GM23338 (cell line): ENCODE measurements around the gene TAF10. TPM values are rescaled to one million over a fixed set of nuclear protein-coding genes. Genes with fewer than 3 reads are reported as not detected.

Experiments
- ATAC-seq: fragments of 200-7000 bp; cut with Tn5 transposase; 3 replicates; pipeline ENCODE4 v1.9.1; 2020
- DNase-seq: peaks from one replicate; pipeline ENCODE4 v3.0.0-alpha.2; 2015; ENCODE audit warnings: low spot score
- H2AFZ ChIP-seq: fragments of 200-600 bp; sonication (generic); 2 replicates; pipeline ENCODE4 v1.8.0; 2016; ENCODE audit warnings: antibody characterized with exemption, mild to moderate bottlenecking, moderate library complexity
- H3F3A ChIP-seq: fragments of 200-600 bp; sonication (generic); replicated peaks from 2 replicates; pipeline ENCODE4 v1.8.0; 2017; ENCODE audit warnings: antibody characterized with exemption, mixed run types, low read depth
- H3K27ac ChIP-seq: fragments of 200-600 bp; sonication (generic); 2 replicates; pipeline ENCODE4 v1.6.1; 2016; ENCODE audit warnings: low read depth
- H3K27me3 ChIP-seq: fragments of 200-600 bp; sonication (generic); 2 replicates; pipeline ENCODE4 v1.8.0; 2016; ENCODE audit warnings: mild to moderate bottlenecking, mixed run types, moderate library complexity; ENCODE audit not compliant: insufficient read depth
- H3K36me3 ChIP-seq: fragments of 200-600 bp; sonication (generic); 2 replicates; pipeline ENCODE4 v1.8.0; 2016; ENCODE audit warnings: mild to moderate bottlenecking; ENCODE audit not compliant: insufficient read depth
- H3K4me1 ChIP-seq: fragments of 200-600 bp; sonication (generic); 2 replicates; pipeline ENCODE4 v1.8.0; 2016; ENCODE audit warnings: mild to moderate bottlenecking, moderate library complexity; ENCODE audit not compliant: insufficient read depth
- H3K4me2 ChIP-seq: fragments of 200-600 bp; sonication (generic); 2 replicates; pipeline ENCODE4 v1.7.1; 2017; ENCODE audit warnings: mixed run types
- H3K4me3 ChIP-seq: fragments of 200-600 bp; sonication (generic); 2 replicates; pipeline ENCODE4 v1.6.1; 2016; ENCODE audit warnings: mixed run types
- H3K79me2 ChIP-seq: fragments of 200-600 bp; sonication (generic); replicated peaks from 2 replicates; pipeline ENCODE4 v1.8.0; 2017; ENCODE audit warnings: mild to moderate bottlenecking; ENCODE audit not compliant: insufficient read depth
- H3K9me2 ChIP-seq: fragments of 200-600 bp; sonication (generic); 2 replicates; pipeline ENCODE4 v1.8.0; 2017; ENCODE audit not compliant: insufficient read depth
- H4K20me1 ChIP-seq: fragments of 200-600 bp; sonication (generic); replicated peaks from 2 replicates; pipeline ENCODE4 v1.8.0; 2017; ENCODE audit warnings: mild to moderate bottlenecking; ENCODE audit not compliant: insufficient read depth
- H3K27ac Mint-ChIP-seq: 2 replicates; pipeline ENCODE4 v1.8.0; 2020; ENCODE audit warnings: inconsistent platforms, mild to moderate bottlenecking, moderate library complexity, mixed read lengths
- H3K27me3 Mint-ChIP-seq: 3 replicates; pipeline ENCODE4 v1.8.0; 2022; ENCODE audit warnings: low read depth, mild to moderate bottlenecking, moderate library complexity, mixed read lengths, inconsistent platforms; ENCODE audit not compliant: insufficient read depth, poor library complexity
- H3K36me3 Mint-ChIP-seq: 3 replicates; pipeline ENCODE4 v1.8.0; 2021; ENCODE audit warnings: low read depth, mild to moderate bottlenecking, inconsistent platforms, moderate library complexity, mixed read lengths
- H3K4me1 Mint-ChIP-seq: 3 replicates; pipeline ENCODE4 v1.8.0; 2020; ENCODE audit warnings: mild to moderate bottlenecking, inconsistent platforms, mixed read lengths
- H3K4me3 Mint-ChIP-seq: 3 replicates; pipeline ENCODE4 v1.8.0; 2021; ENCODE audit warnings: moderate library complexity, mild to moderate bottlenecking, inconsistent platforms, mixed read lengths
- H3K9me3 Mint-ChIP-seq: 3 replicates; pipeline ENCODE4 v1.8.0; 2020; ENCODE audit warnings: moderate library complexity, mild to moderate bottlenecking, inconsistent platforms, mixed read lengths
- CREB1 ChIP-seq: fragments of 250-450 bp; sonication (Bioruptor Pico); IDR thresholded peaks from 2 replicates; pipeline ENCODE4 v1.5.0; 2020; ENCODE audit warnings: low read depth, mild to moderate bottlenecking, moderate library complexity
- JUNB ChIP-seq: IDR thresholded peaks from one replicate; pipeline ENCODE4 v1.6.1; 2016; ENCODE audit warnings: antibody characterized with exemption; ENCODE audit not compliant: unreplicated experiment
- POLR2AphosphoS5 ChIP-seq: IDR thresholded peaks from 2 replicates; pipeline ENCODE4 v1.6.1; 2016; ENCODE audit warnings: antibody characterized with exemption, low read depth
- STAT1 ChIP-seq: IDR thresholded peaks from one replicate; pipeline ENCODE4 v1.6.1; 2016; ENCODE audit warnings: antibody characterized with exemption; ENCODE audit not compliant: unreplicated experiment
- polyA plus RNA-seq: library from polyadenylated mRNA; unstranded; fragments of >200 nt; fragmentation: Nextera tagmentation; extraction: Ambion mirVana; gene quantifications from 2 replicates; pipeline ENCODE4 v1.2.1, GENCODE V29; 2016
- total RNA-seq: library from RNA; depleted of rRNA; stranded (reverse); fragments of >200 nt; shearing (Covaris generic); gene quantifications from 2 replicates; pipeline ENCODE4 v1.2.3, GENCODE V29; 2014
- TF ChIP-seq, protein P1 (sequence below): IDR thresholded peaks from 2 replicates; pipeline ENCODE4 v1.6.1; 2016; ENCODE audit warnings: antibody characterized with exemption
- TF ChIP-seq, protein P2 (sequence below): IDR thresholded peaks from one replicate; pipeline ENCODE4 v1.6.1; 2018; ENCODE audit warnings: antibody characterized with exemption; ENCODE audit not compliant: unreplicated experiment
- TF ChIP-seq, protein P3 (sequence below), 2 experiments: fragments of 200-600 bp in 1 of 2; sonication (generic) in 1 of 2; conservative IDR thresholded peaks; 2 replicates each; pipeline versions ENCODE4 v1.5.1 to v1.6.1; 2016 to 2017; ENCODE audit warnings: antibody characterized with exemption in 2 of 2, low read depth in 2 of 2, mild to moderate bottlenecking in 2 of 2, moderate library complexity in 1 of 2

The TAF10 gene
- total and polyA plus RNA-seq, 2 experiments from 2014 or later: 108 to 253 TPM

DNA sequence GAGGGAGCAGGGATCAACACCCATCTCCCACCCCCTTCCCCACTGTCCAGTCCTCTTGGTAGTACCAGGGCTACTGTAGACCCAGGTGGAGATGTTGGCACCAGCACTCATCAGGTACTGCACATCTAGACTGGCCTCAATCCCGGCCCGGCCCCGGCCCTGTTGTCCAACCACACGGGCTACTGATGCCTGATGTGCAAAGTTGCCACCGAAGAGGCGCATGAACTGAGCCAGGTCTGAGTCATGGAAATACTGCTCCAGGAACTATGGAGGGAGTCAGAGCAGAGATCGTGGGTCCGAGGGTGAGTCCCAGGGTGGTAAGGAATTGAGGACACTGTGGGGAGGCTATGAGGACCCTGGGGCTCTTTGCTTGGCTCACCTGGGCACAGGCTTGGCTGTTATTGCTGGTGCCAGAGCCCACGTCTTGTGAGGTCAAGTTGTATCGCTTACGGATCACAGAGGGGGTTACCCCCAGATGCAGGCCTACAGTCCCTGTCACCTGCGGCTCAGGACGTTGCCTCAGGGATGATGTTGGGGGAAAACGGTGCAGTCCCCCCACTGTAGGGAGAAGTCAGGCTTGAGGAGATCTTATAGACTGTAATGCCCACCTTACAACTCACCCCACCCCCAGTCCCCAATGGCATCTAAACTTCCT lies 4.7 kb upstream of the TAF10 start:
- no peak overlapping the region for H3K4me2 ChIP-seq
- no peak overlapping the region for H3K27ac Mint-ChIP-seq

DNA sequence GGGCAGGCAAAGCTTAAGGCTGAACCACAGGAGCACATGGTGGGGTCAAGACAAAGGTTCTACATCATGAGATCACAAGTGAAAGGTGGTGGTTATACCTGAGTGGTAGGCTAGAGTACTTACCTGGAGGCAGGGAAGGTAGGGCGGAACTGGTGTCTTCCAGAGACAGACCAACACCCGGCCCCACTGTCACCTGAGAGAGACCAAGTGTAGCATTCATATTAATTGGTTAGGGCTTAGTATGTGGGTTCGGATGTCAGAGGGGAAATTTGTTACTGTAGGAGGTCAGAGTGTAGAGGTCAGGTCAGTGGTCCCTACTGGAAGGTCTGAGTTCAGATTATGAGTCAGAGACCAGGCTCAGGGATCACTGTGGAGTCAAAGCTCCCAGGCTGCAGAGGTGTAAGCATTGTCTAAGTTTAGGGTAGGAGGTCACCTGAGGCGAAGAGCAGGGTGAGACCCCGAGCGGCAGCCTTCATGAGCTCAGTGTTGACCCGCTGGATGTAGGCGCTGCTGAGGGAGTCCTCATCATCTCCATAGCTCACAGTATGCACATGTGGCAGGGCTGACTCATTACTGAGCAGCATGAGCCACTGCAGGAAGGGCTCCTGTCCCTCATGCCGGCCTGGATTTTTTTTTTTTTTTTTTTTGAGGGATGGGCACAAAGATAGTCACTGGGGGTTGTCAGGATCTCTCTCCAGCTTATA lies 4.0 kb upstream of the TAF10 start:
- Histone ChIP-seq H3F3A (no peaks in the 10 kb centered on the region; the same call in 1 of the 2 replicates), H4K20me1 (no peaks in the 10 kb centered on the region; the same call in 1 of the 2 replicates), H3K4me1 (peaks cover 19% of the 10 kb centered on the region), H3K36me3 (peaks cover 2% of the 10 kb centered on the region; the same call in 1 of the 2 replicates), H3K79me2 (peaks cover 15% of the 10 kb centered on the region), H2AFZ (no peak overlapping the region), H3K27me3 (no peaks in the 10 kb centered on the region), H3K4me2 (no peak overlapping the region), H3K27ac (no peak overlapping the region), H3K9me2 (no peaks in the 10 kb centered on the region), H3K4me3 (no peak overlapping the region)
- no peak for DNase-seq
- Mint-ChIP-seq H3K4me1 (peaks cover 5% of the 10 kb centered on the region), H3K9me3 (no peaks in the 10 kb centered on the region), H3K4me3 (no peak overlapping the region; the same call in 2 of the 3 replicates), H3K36me3 (peaks cover 9% of the 10 kb centered on the region), H3K27ac (no peak overlapping the region), H3K27me3 (peaks cover 10% of the 10 kb centered on the region)
- ATAC-seq: no peak
- TF ChIP-seq, protein P1, sequence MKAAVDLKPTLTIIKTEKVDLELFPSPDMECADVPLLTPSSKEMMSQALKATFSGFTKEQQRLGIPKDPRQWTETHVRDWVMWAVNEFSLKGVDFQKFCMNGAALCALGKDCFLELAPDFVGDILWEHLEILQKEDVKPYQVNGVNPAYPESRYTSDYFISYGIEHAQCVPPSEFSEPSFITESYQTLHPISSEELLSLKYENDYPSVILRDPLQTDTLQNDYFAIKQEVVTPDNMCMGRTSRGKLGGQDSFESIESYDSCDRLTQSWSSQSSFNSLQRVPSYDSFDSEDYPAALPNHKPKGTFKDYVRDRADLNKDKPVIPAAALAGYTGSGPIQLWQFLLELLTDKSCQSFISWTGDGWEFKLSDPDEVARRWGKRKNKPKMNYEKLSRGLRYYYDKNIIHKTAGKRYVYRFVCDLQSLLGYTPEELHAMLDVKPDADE: no peak
- TF ChIP-seq JUNB (no peak), POLR2AphosphoS5 (no peak), CREB1 (CRISPR knock-in tag) (no peak), STAT1 (no peak)
- TF ChIP-seq, protein P2, sequence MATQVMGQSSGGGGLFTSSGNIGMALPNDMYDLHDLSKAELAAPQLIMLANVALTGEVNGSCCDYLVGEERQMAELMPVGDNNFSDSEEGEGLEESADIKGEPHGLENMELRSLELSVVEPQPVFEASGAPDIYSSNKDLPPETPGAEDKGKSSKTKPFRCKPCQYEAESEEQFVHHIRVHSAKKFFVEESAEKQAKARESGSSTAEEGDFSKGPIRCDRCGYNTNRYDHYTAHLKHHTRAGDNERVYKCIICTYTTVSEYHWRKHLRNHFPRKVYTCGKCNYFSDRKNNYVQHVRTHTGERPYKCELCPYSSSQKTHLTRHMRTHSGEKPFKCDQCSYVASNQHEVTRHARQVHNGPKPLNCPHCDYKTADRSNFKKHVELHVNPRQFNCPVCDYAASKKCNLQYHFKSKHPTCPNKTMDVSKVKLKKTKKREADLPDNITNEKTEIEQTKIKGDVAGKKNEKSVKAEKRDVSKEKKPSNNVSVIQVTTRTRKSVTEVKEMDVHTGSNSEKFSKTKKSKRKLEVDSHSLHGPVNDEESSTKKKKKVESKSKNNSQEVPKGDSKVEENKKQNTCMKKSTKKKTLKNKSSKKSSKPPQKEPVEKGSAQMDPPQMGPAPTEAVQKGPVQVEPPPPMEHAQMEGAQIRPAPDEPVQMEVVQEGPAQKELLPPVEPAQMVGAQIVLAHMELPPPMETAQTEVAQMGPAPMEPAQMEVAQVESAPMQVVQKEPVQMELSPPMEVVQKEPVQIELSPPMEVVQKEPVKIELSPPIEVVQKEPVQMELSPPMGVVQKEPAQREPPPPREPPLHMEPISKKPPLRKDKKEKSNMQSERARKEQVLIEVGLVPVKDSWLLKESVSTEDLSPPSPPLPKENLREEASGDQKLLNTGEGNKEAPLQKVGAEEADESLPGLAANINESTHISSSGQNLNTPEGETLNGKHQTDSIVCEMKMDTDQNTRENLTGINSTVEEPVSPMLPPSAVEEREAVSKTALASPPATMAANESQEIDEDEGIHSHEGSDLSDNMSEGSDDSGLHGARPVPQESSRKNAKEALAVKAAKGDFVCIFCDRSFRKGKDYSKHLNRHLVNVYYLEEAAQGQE: no peak
- TF ChIP-seq, protein P3, sequence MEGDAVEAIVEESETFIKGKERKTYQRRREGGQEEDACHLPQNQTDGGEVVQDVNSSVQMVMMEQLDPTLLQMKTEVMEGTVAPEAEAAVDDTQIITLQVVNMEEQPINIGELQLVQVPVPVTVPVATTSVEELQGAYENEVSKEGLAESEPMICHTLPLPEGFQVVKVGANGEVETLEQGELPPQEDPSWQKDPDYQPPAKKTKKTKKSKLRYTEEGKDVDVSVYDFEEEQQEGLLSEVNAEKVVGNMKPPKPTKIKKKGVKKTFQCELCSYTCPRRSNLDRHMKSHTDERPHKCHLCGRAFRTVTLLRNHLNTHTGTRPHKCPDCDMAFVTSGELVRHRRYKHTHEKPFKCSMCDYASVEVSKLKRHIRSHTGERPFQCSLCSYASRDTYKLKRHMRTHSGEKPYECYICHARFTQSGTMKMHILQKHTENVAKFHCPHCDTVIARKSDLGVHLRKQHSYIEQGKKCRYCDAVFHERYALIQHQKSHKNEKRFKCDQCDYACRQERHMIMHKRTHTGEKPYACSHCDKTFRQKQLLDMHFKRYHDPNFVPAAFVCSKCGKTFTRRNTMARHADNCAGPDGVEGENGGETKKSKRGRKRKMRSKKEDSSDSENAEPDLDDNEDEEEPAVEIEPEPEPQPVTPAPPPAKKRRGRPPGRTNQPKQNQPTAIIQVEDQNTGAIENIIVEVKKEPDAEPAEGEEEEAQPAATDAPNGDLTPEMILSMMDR (conservative IDR thresholded peaks at IDR 0.05; ENCODE audit: low read depth in 2 of 2): no peak

More for the DNA sequence above, 4.7 kb upstream of the TAF10 start:
- Mint-ChIP-seq H3K4me3 (no peak overlapping the region), H3K9me3 (no peaks in the 10 kb centered on the region), H3K36me3 (0 out of 3 replicates have a peak, but pooled peaks cover 3% of the 10 kb centered on the region), H3K4me1 (no peaks in the 10 kb centered on the region), H3K27me3 (peaks cover 5% of the 10 kb centered on the region)
- Histone ChIP-seq H2AFZ (no peak overlapping the region), H3K27ac (no peak overlapping the region), H3K79me2 (peaks cover 9% of the 10 kb centered on the region; the same call in 1 of the 2 replicates), H4K20me1 (no peaks in the 10 kb centered on the region), H3K4me1 (peaks cover 17% of the 10 kb centered on the region), H3K27me3 (no peaks in the 10 kb centered on the region), H3K36me3 (no peaks in the 10 kb centered on the region; the same call in 1 of the 2 replicates), H3K9me2 (no peaks in the 10 kb centered on the region), H3K4me3 (no peak overlapping the region), H3F3A (no peaks in the 10 kb centered on the region; the same call in 1 of the 2 replicates)
- DNase-seq (no peak), ATAC-seq (no peak)
- no peak for TF ChIP-seq CREB1 (CRISPR knock-in tag)
